Measurements from ENCODE around the gene KLHL42.
A peak's percentile ranks its signal among the peaks of the same experiment; 100 is the strongest.
"Not testable (repeated sequence)": the region's sequence is repeated elsewhere in the genome, so short reads cannot be mapped to it uniquely, and the experiment has no call there.

Gene KLHL42

GRCh38 chr12:27814851-27815591 lies 35.0 kb downstream of the KLHL42 start:
- DNase-seq (ENCODE audit: low read depth in 2 of 3, low spot score in 2 of 3) = no peak

- DNase-seq (ENCODE audit: low read depth in 2 of 3, low spot score in 2 of 3) = no peak
Measured at GRCh38 chr12:27817766-27818165, 37.7 kb downstream of the KLHL42 start.

- DNase-seq (ENCODE audit: low read depth in 2 of 3, low spot score in 2 of 3) = no peak
Measured at GRCh38 chr12:27818401-27818918, 38.4 kb downstream of the KLHL42 start.

GRCh38 chr12:27820564-27820963 lies 40.5 kb downstream of the KLHL42 start:
- DNase-seq (ENCODE audit: low read depth in 2 of 3, low spot score in 2 of 3) = no peak

GRCh38 chr12:27821259-27821973 lies 41.4 kb downstream of the KLHL42 start:
- no peak for DNase-seq (ENCODE audit: low read depth in 2 of 3, low spot score in 2 of 3)

- DNase-seq (ENCODE audit: low read depth in 2 of 3, low spot score in 2 of 3) = peak; percentile 20 to 34 (median 30)
Measured at GRCh38 chr12:27822076-27822712, 42.2 kb downstream of the KLHL42 start.

- DNase-seq (ENCODE audit: low read depth in 2 of 3, low spot score in 2 of 3) = no peak
Measured at GRCh38 chr12:27823038-27823437, 43.0 kb downstream of the KLHL42 start.

- no peak for DNase-seq (ENCODE audit: low read depth in 2 of 3, low spot score in 2 of 3)
Measured at GRCh38 chr12:27824126-27824842, 44.3 kb downstream of the KLHL42 start.

- no peak for DNase-seq (ENCODE audit: low read depth in 2 of 3, low spot score in 2 of 3)
Measured at GRCh38 chr12:27826076-27826475, 46.0 kb downstream of the KLHL42 start.

- DNase-seq (ENCODE audit: low read depth in 2 of 3, low spot score in 2 of 3) = no peak
Measured at GRCh38 chr12:27828196-27828595, 48.2 kb downstream of the KLHL42 start.

GRCh38 chr12:27838543-27839185 lies 58.6 kb downstream of the KLHL42 start:
- no peak for DNase-seq (ENCODE audit: low read depth in 2 of 3, low spot score in 2 of 3)

- no peak for DNase-seq (ENCODE audit: low read depth in 2 of 3, low spot score in 2 of 3)
Measured at GRCh38 chr12:27840229-27840999, 60.4 kb downstream of the KLHL42 start.

- no peak for DNase-seq (ENCODE audit: low read depth in 2 of 3, low spot score in 2 of 3)
Measured at GRCh38 chr12:27841392-27841882, 61.4 kb downstream of the KLHL42 start.

GRCh38 chr12:27843714-27844245 lies 63.7 kb downstream of the KLHL42 start:
- DNase-seq (ENCODE audit: low read depth in 2 of 3, low spot score in 2 of 3) = no peak

- DNase-seq (ENCODE audit: low read depth in 2 of 3, low spot score in 2 of 3) = no peak
Measured at GRCh38 chr12:27844366-27845090, 64.5 kb downstream of the KLHL42 start.

GRCh38 chr12:27845187-27845586 lies 65.2 kb downstream of the KLHL42 start:
- no peak for DNase-seq (ENCODE audit: low read depth in 2 of 3, low spot score in 2 of 3)

- not testable (repeated sequence) for DNase-seq (ENCODE audit: low read depth in 2 of 3, low spot score in 2 of 3)
Measured at GRCh38 chr12:27845706-27846105, 65.7 kb downstream of the KLHL42 start.

GRCh38 chr12:27847293-27847692 lies 67.3 kb downstream of the KLHL42 start:
- not testable (repeated sequence) for DNase-seq (ENCODE audit: low read depth in 2 of 3, low spot score in 2 of 3)

GRCh38 chr12:27851311-27851710 lies 71.3 kb downstream of the KLHL42 start:
- no peak for DNase-seq (ENCODE audit: low read depth in 2 of 3, low spot score in 2 of 3)

Data from activated CD8-positive, alpha-beta memory T cell treated with anti-CD3 and anti-CD28 coated beads for 48 hours (primary cell).